Measurements from ENCODE around the gene LARP6.

The LARP6 gene

DNA sequence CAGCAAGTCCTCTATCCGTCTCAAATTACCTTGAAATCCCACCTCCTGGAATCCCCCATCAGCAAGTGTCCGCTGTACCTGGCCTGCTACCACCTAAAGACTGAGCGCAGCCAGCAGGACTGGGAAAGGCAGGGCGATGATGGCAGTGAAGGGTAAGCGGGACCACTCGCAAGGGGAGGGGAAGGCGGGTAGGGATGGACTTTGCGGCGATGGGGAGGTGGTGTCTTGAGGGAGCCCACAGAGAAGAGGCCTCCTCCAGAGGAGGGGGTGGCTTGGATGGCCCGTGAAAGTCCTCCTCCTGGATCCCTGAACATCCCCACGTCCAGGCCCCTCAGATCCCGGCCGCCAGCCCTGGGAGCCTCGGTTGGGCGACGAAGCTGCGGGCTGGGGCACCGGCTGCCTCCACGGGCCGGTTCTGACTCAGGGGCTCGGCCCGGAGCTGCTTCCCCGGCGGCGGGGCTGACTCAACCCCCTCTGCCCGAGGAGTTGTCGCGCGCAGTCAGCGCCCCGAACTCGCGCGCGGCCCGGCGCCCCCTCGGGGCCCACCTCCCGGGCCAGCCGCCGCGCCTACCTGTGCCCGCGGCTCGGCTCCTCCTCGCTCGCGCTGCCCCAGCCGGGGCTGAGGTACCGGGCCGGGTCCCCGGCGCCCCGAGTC lies 512 bp downstream of the LARP6 start:
- no peak for TF ChIP-seq EZH2phosphoT487 (IDR thresholded peaks at IDR 0.05; ENCODE audit: low read depth)
- TF ChIP-seq, protein P1, sequence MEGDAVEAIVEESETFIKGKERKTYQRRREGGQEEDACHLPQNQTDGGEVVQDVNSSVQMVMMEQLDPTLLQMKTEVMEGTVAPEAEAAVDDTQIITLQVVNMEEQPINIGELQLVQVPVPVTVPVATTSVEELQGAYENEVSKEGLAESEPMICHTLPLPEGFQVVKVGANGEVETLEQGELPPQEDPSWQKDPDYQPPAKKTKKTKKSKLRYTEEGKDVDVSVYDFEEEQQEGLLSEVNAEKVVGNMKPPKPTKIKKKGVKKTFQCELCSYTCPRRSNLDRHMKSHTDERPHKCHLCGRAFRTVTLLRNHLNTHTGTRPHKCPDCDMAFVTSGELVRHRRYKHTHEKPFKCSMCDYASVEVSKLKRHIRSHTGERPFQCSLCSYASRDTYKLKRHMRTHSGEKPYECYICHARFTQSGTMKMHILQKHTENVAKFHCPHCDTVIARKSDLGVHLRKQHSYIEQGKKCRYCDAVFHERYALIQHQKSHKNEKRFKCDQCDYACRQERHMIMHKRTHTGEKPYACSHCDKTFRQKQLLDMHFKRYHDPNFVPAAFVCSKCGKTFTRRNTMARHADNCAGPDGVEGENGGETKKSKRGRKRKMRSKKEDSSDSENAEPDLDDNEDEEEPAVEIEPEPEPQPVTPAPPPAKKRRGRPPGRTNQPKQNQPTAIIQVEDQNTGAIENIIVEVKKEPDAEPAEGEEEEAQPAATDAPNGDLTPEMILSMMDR (IDR thresholded peaks at IDR 0.05; ENCODE audit: low read depth, low read length), result no peak
- H3K79me2 ChIP-seq (ENCODE audit: low read length), result no peaks in the 10 kb centered on the region
- no peaks in the 10 kb centered on the region for H3K36me3 ChIP-seq (replicated peaks; ENCODE audit: low read depth, low read length)
- no peaks in the 10 kb centered on the region for H3K9me3 ChIP-seq (ENCODE audit: insufficient read depth, low read length)
- H2AFZ ChIP-seq (ENCODE audit: low read depth, low read length), result no peak overlapping the region
- no peak overlapping the region for H3K27ac ChIP-seq (ENCODE audit: low read length)
- H3K9ac ChIP-seq (ENCODE audit: low read length), result no peak overlapping the region
- H3K4me2 ChIP-seq (ENCODE audit: low read length), result no peak overlapping the region
- no peak overlapping the region for H3K4me3 ChIP-seq (ENCODE audit: low read length)
- H3K4me1 ChIP-seq (ENCODE audit: low read length), result peaks cover 11% of the 10 kb centered on the region
- H4K20me1 ChIP-seq (ENCODE audit: insufficient read depth, low read length), result no peaks in the 10 kb centered on the region
- H3K27me3 ChIP-seq (ENCODE audit: low read depth, low read length), result peaks cover 28% of the 10 kb centered on the region

DNA sequence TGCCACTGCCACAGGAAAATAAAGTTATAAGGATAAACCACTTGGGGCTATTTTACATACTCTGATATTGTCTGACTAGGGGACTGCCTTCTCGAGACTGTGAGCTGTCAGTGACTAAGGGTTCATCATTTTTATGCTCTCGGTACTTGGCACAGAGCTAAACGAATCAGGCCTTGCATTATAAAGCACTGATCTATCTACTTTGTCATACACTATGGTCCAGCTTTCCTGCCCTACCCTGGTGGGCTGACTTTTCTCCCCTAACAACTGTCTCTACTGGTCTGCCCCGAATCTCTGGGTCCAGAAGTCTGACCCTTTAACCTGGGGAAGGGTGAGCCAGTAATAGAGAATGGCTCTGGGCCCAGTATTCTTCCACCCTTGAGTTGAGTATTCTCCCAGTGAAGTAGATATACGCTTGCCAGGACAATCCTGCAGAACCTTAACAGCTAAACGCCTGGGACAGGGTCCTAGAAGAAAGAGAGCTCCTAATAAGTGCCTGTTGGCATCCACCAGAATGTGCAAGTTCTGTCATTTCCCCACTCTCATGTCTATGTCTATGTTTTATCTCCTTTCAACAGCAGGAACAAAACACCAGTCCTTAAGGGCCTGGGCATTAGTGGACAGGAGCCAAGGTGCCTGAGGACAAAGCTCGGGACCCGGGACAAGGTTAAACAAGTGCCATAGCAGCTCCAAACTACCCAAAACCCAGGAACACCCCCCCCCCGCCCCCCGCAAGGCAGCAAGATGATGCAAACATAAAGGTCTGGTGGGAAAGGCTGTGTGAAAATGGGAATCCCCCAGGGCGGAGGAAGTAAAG lies 1.2 kb downstream of the LARP6 start:
- Histone ChIP-seq H3K27me3 (ENCODE audit: low read depth, low read length) (peaks cover 30% of the 10 kb centered on the region), H3K79me2 (ENCODE audit: low read length) (no peaks in the 10 kb centered on the region), H3K4me2 (ENCODE audit: low read length) (no peak overlapping the region), H3K36me3 (replicated peaks; ENCODE audit: low read depth, low read length) (no peaks in the 10 kb centered on the region), H3K4me1 (ENCODE audit: low read length) (peaks cover 11% of the 10 kb centered on the region), H3K27ac (ENCODE audit: low read length) (no peak overlapping the region), H2AFZ (ENCODE audit: low read depth, low read length) (no peak overlapping the region), H4K20me1 (ENCODE audit: insufficient read depth, low read length) (no peaks in the 10 kb centered on the region), H3K4me3 (ENCODE audit: low read length) (no peak overlapping the region), H3K9me3 (ENCODE audit: insufficient read depth, low read length) (no peaks in the 10 kb centered on the region), H3K9ac (ENCODE audit: low read length) (no peak overlapping the region)
- TF ChIP-seq, protein P1 (IDR thresholded peaks at IDR 0.05; ENCODE audit: low read depth, low read length), result no peak
- no peak for TF ChIP-seq EZH2phosphoT487 (IDR thresholded peaks at IDR 0.05; ENCODE audit: low read depth)

- Histone ChIP-seq H3K36me3 (replicated peaks; ENCODE audit: low read depth, low read length) (no peaks in the 10 kb centered on the region), H3K79me2 (ENCODE audit: low read length) (no peaks in the 10 kb centered on the region), H3K9me3 (ENCODE audit: insufficient read depth, low read length) (no peaks in the 10 kb centered on the region), H3K4me3 (ENCODE audit: low read length) (no peak overlapping the region), H3K4me1 (ENCODE audit: low read length) (peaks cover 11% of the 10 kb centered on the region), H3K4me2 (ENCODE audit: low read length) (no peak overlapping the region), H4K20me1 (ENCODE audit: insufficient read depth, low read length) (no peaks in the 10 kb centered on the region), H3K27me3 (ENCODE audit: low read depth, low read length) (peaks cover 25% of the 10 kb centered on the region), H2AFZ (ENCODE audit: low read depth, low read length) (no peak overlapping the region), H3K9ac (ENCODE audit: low read length) (no peak overlapping the region), H3K27ac (ENCODE audit: low read length) (no peak overlapping the region)
- TF ChIP-seq, protein P1 (IDR thresholded peaks at IDR 0.05; ENCODE audit: low read depth, low read length), result no peak
- no peak for TF ChIP-seq EZH2phosphoT487 (IDR thresholded peaks at IDR 0.05; ENCODE audit: low read depth)
These were observed 2.1 kb downstream of the LARP6 start for GRCh38 chr15:70851889-70852288.

GRCh38 chr15:70845602-70846360 lies 8.2 kb downstream of the LARP6 start:
- Histone ChIP-seq H3K4me2 (ENCODE audit: low read length) (no peak overlapping the region), H2AFZ (ENCODE audit: low read depth, low read length) (no peak overlapping the region), H3K36me3 (replicated peaks; ENCODE audit: low read depth, low read length) (no peaks in the 10 kb centered on the region), H3K4me1 (ENCODE audit: low read length) (no peaks in the 10 kb centered on the region), H3K9ac (ENCODE audit: low read length) (no peak overlapping the region), H4K20me1 (ENCODE audit: insufficient read depth, low read length) (no peaks in the 10 kb centered on the region), H3K4me3 (ENCODE audit: low read length) (no peak overlapping the region), H3K27me3 (ENCODE audit: low read depth, low read length) (peaks cover 28% of the 10 kb centered on the region; the same call in 1 of the 2 replicates), H3K27ac (ENCODE audit: low read length) (no peak overlapping the region), H3K9me3 (ENCODE audit: insufficient read depth, low read length) (no peaks in the 10 kb centered on the region), H3K79me2 (ENCODE audit: low read length) (no peaks in the 10 kb centered on the region)
- TF ChIP-seq, protein P1 (IDR thresholded peaks at IDR 0.05; ENCODE audit: low read depth, low read length), result no peak
- no peak for TF ChIP-seq EZH2phosphoT487 (IDR thresholded peaks at IDR 0.05; ENCODE audit: low read depth)
